NCI-H2227 (cell line): ENCODE results near the gene HAGH.

Experiments used
- DNase-seq: peaks from one replicate; lab custom pipeline; 2025; ENCODE audit not compliant: unreplicated experiment; lab: John Stamatoyannopoulos, UW

HAGH gene

GRCh38 chr16:1832838-1833454 is 6.3 kb upstream of the HAGH start:
- no peak for DNase-seq

- no peak for DNase-seq
Measured at GRCh38 chr16:1831186-1832075, 4.8 kb upstream of the HAGH start.

GRCh38 chr16:1830213-1830612 is 3.6 kb upstream of the HAGH start:
- no peak for DNase-seq

GRCh38 chr16:1828645-1829410 is 2.2 kb upstream of the HAGH start:
- no peak for DNase-seq

GRCh38 chr16:1825864-1826690 is 548 bp downstream of the HAGH start:
- DNase-seq: peak; percentile 88

- DNase-seq: no peak
Measured at GRCh38 chr16:1825381-1825863, 1.2 kb downstream of the HAGH start.

- DNase-seq: no peak
Measured at GRCh38 chr16:1823821-1824220, 2.8 kb downstream of the HAGH start.

GRCh38 chr16:1822801-1823200 is 3.8 kb downstream of the HAGH start:
- DNase-seq: no peak

GRCh38 chr16:1821861-1822611 is 4.6 kb downstream of the HAGH start:
- no peak for DNase-seq

- no peak for DNase-seq
Measured at GRCh38 chr16:1820946-1821290, 5.7 kb downstream of the HAGH start.

GRCh38 chr16:1820096-1820945 is 6.3 kb downstream of the HAGH start:
- no peak for DNase-seq

GRCh38 chr16:1819611-1820010 is 7.0 kb downstream of the HAGH start:
- no peak for DNase-seq

GRCh38 chr16:1818873-1819525 is 7.6 kb downstream of the HAGH start:
- no peak for DNase-seq

- DNase-seq: no peak
Measured at GRCh38 chr16:1818204-1818872, 8.3 kb downstream of the HAGH start.

GRCh38 chr16:1817716-1818115 is 8.9 kb downstream of the HAGH start:
- no peak for DNase-seq

GRCh38 chr16:1817276-1817589 is 9.4 kb downstream of the HAGH start:
- no peak for DNase-seq

GRCh38 chr16:1816396-1817275 is 10.0 kb downstream of the HAGH start:
- DNase-seq: no peak
